ENCODE measurements around the gene DERL2. TPM values are rescaled to one million over a fixed set of nuclear protein-coding genes. Genes with fewer than 3 reads are reported as not detected.

DERL2 gene
- polyA plus RNA-seq, 1 donor from 2014 or later, result 64.4 TPM

- Histone ChIP-seq H3K9ac (ENCODE audit: low read length) (peak overlapping the region; percentile 75), H3K9me2 (ENCODE audit: insufficient read depth, low read length) (no peaks in the 10 kb centered on the region), H3F3A (ENCODE audit: insufficient read depth, low read length, poor library complexity, severe bottlenecking) (peaks cover 5% of the 10 kb centered on the region), H3K27me3 (ENCODE audit: insufficient read depth, low read depth, low read length) (no peaks in the 10 kb centered on the region), H3K27ac (ENCODE audit: low read length) (peak overlapping the region; percentile 61), H4K20me1 (ENCODE audit: insufficient read depth) (no peaks in the 10 kb centered on the region), H3K79me2 (replicated peaks; ENCODE audit: insufficient read depth, low read length) (peaks cover 42% of the 10 kb centered on the region), H3K4me2 (ENCODE audit: low read length) (peak overlapping the region; percentile 32), H3K4me3 (ENCODE audit: low read length) (peak overlapping the region; percentile 97), H2AFZ (ENCODE audit: low read depth, low read length) (peak overlapping the region; percentile 43), H3K9me3 (ENCODE audit: low read length) (no peaks in the 10 kb centered on the region), H3K36me3 (ENCODE audit: insufficient read depth, low read length) (no peaks in the 10 kb centered on the region)
- TF ChIP-seq MXI1 (conservative IDR thresholded peaks at IDR 0.05; ENCODE audit: poor library complexity, severe bottlenecking) (no peak), RAD21 (conservative IDR thresholded peaks at IDR 0.05) (no peak), POLR2AphosphoS5 (IDR thresholded peaks at IDR 0.05) (no peak), EZH2 (IDR thresholded peaks at IDR 0.05; ENCODE audit: borderline replicate concordance, insufficient read depth, low read length, poor library complexity, severe bottlenecking) (no peak), SMC3 (conservative IDR thresholded peaks at IDR 0.05; ENCODE audit: poor library complexity) (no peak), CTCF (IDR thresholded peaks at IDR 0.05; ENCODE audit: poor library complexity, severe bottlenecking) (no peak)
Observed at GRCh38 chr17:5468075-5468473, 17.9 kb downstream of the DERL2 start.

- Histone ChIP-seq H3K79me2 (replicated peaks; ENCODE audit: insufficient read depth, low read length) (peaks cover 42% of the 10 kb centered on the region), H3K27me3 (ENCODE audit: insufficient read depth, low read depth, low read length) (no peaks in the 10 kb centered on the region), H3K27ac (ENCODE audit: low read length) (no peak overlapping the region), H4K20me1 (ENCODE audit: insufficient read depth) (no peaks in the 10 kb centered on the region), H2AFZ (ENCODE audit: low read depth, low read length) (no peak overlapping the region), H3F3A (ENCODE audit: insufficient read depth, low read length, poor library complexity, severe bottlenecking) (peaks cover 5% of the 10 kb centered on the region), H3K4me2 (ENCODE audit: low read length) (peak overlapping the region; percentile 32), H3K9me3 (ENCODE audit: low read length) (no peaks in the 10 kb centered on the region), H3K4me3 (ENCODE audit: low read length) (peak overlapping the region; percentile 97), H3K9me2 (ENCODE audit: insufficient read depth, low read length) (no peaks in the 10 kb centered on the region), H3K9ac (ENCODE audit: low read length) (peak overlapping the region; percentile 75), H3K36me3 (ENCODE audit: insufficient read depth, low read length) (no peaks in the 10 kb centered on the region)
- TF ChIP-seq SMC3 (conservative IDR thresholded peaks at IDR 0.05; ENCODE audit: poor library complexity) (no peak), EP300 (conservative IDR thresholded peaks at IDR 0.05; ENCODE audit: poor library complexity, severe bottlenecking) (no peak), POLR2AphosphoS5 (IDR thresholded peaks at IDR 0.05) (no peak), TAF1 (IDR thresholded peaks at IDR 0.05; ENCODE audit: low read depth) (no peak)
Observed at GRCh38 chr17:5467416-5467815, 18.6 kb downstream of the DERL2 start.

GRCh38 chr17:5466295-5466694, 19.7 kb downstream of the DERL2 start:
- Histone ChIP-seq H3K4me3 (ENCODE audit: low read length) (peak overlapping the region; percentile 97), H3K36me3 (ENCODE audit: insufficient read depth, low read length) (no peaks in the 10 kb centered on the region)

More at GRCh38 chr17:5466295-5466694, 19.7 kb downstream of the DERL2 start:
- Histone ChIP-seq H4K20me1 (ENCODE audit: insufficient read depth) (no peaks in the 10 kb centered on the region), H2AFZ (ENCODE audit: low read depth, low read length) (no peak overlapping the region), H3K4me2 (ENCODE audit: low read length) (peak overlapping the region; percentile 18), H3K27ac (ENCODE audit: low read length) (no peak overlapping the region), H3F3A (ENCODE audit: insufficient read depth, low read length, poor library complexity, severe bottlenecking) (peaks cover 5% of the 10 kb centered on the region), H3K9me3 (ENCODE audit: low read length) (no peaks in the 10 kb centered on the region), H3K9ac (ENCODE audit: low read length) (no peak overlapping the region), H3K79me2 (replicated peaks; ENCODE audit: insufficient read depth, low read length) (peaks cover 42% of the 10 kb centered on the region), H3K27me3 (ENCODE audit: insufficient read depth, low read depth, low read length) (no peaks in the 10 kb centered on the region), H3K9me2 (ENCODE audit: insufficient read depth, low read length) (no peaks in the 10 kb centered on the region)
- TF ChIP-seq POLR2AphosphoS5 (IDR thresholded peaks at IDR 0.05), result no peak
- TF ChIP-seq SMC3 (conservative IDR thresholded peaks at IDR 0.05; ENCODE audit: poor library complexity), result no peak
- TF ChIP-seq TAF1 (IDR thresholded peaks at IDR 0.05; ENCODE audit: low read depth), result no peak
- no peak for TF ChIP-seq CTCF (IDR thresholded peaks at IDR 0.05; ENCODE audit: poor library complexity, severe bottlenecking)
- no peak for TF ChIP-seq EZH2 (IDR thresholded peaks at IDR 0.05; ENCODE audit: borderline replicate concordance, insufficient read depth, low read length, poor library complexity, severe bottlenecking)
- no peak for TF ChIP-seq RAD21 (conservative IDR thresholded peaks at IDR 0.05)
- TF ChIP-seq EP300 (conservative IDR thresholded peaks at IDR 0.05; ENCODE audit: poor library complexity, severe bottlenecking), result no peak
- TF ChIP-seq MXI1 (conservative IDR thresholded peaks at IDR 0.05; ENCODE audit: poor library complexity, severe bottlenecking), result no peak
- TF ChIP-seq REST (IDR thresholded peaks at IDR 0.05; ENCODE audit: borderline replicate concordance), result no peak
